ENCODE data around the gene DBP. TPM values are rescaled to one million over a fixed set of nuclear protein-coding genes. Genes with fewer than 3 reads are reported as not detected.

The DBP gene
- total and polyA plus RNA-seq, 2 of the 13 experiments (the other 11 are each of a cell fraction or from before 2014, with no cell fraction given): 1.7 to 5.8 TPM

GRCh38 chr19:48681127-48681470 lies 43.9 kb upstream of the DBP start (continued):
- TF ChIP-seq ZBTB39 (CRISPR knock-in tag; IDR thresholded peaks at IDR 0.05) (no peak), DMAP1 (CRISPR knock-in tag; IDR thresholded peaks at IDR 0.05) (no peak), GTF2F1 (IDR thresholded peaks at IDR 0.05; ENCODE audit: low read length) (no peak), ARID3A (IDR thresholded peaks at IDR 0.05; ENCODE audit: low read depth, low read length) (no peak), ZSCAN22 (CRISPR knock-in tag; IDR thresholded peaks at IDR 0.05) (no peak), ZSCAN21 (CRISPR knock-in tag; IDR thresholded peaks at IDR 0.05; ENCODE audit: borderline replicate concordance) (0 out of 2 replicates have a peak, but pooled peaks have one; percentile 72), TARDBP (CRISPR knock-in tag; IDR thresholded peaks at IDR 0.05) (no peak), ZNF687 (CRISPR knock-in tag; IDR thresholded peaks at IDR 0.05) (peak; percentile 41; the same call in 1 of the 2 replicates), CCAR2 (optimal IDR thresholded peaks at IDR 0.05; ENCODE audit: low read depth, low read length) (no peak)

Measured in HepG2 (cell line).